ENCODE data around the gene DPYD.

The DPYD gene

DNA sequence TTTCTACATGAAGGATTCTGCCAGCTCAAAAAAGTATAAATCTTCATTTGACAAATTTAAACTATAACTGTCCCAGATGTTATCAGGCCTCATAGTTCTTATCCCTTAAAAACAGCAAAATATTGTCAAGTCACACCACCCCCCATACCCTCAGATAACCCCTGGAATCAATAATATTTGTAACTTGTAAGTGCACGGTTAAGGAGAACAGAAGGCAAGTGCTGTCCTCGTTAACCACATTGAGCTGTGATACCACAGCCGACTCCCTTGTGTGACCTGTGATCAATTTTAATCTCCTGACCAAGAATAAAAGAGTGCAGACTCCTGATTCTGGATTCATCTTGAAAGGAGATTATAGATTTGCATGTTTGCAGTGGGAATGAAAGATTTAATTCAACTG lies 310.7 kb downstream of the DPYD start:
- DNase-seq (ENCODE audit: low read depth) = no peak

DNA sequence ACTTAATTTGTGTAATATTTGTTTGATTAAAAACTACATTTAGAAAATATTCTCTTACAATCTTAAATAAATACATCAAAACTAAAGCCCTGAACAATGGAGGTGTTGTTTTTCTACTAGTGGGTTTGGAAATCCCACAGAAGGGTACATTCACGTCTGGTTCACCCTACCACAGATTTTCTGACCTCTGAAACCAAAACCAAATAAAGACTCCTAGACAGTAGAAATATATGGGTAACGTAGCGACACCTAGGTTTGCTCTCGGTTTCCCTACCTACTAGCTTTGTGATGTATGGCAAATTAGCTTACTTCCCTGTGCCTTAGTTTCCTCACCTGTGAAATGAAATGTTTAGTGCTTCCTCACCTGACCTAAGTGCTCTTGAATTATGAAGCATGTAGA lies 312.6 kb downstream of the DPYD start:
- DNase-seq (ENCODE audit: low read depth) = no peak

DNA sequence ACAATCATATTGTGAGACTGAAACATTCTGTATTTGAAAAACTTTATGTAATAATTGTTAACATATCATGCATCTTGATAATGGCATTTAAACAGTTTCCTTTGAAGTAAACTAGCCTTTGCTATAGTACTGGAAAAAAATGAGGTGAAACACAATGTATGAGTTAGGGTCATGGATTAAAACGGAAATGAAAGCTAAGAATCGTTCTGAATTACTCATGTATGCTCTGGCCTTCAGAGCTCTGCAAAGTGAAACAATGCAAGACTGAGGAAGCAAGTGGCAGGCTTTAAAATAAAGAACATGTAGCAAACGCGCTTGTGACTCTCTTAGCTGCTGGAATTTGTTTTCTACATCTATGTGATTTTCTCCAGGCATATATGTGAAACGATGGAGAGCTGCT lies 317.1 kb downstream of the DPYD start:
- no peak for DNase-seq (ENCODE audit: low read depth)

DNA sequence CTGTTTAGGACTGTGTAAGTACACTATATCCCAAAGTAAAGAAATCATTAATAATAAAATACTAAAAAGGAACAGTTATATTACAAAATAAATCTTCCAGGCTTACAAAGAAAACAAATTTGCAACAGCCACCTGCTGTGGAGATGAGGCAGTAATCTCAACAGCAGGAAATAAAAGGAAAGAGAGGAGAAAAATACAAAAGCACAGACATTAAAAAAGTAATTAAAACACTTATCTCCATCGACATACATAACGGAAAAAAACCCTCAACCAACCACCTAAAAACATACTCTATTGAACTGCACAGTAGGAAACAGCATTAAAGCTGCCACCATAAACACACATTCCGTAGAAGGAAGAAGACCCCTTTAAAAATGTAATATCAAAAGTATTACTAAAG lies 317.6 kb downstream of the DPYD start:
- DNase-seq (ENCODE audit: low read depth) = no peak

DNA sequence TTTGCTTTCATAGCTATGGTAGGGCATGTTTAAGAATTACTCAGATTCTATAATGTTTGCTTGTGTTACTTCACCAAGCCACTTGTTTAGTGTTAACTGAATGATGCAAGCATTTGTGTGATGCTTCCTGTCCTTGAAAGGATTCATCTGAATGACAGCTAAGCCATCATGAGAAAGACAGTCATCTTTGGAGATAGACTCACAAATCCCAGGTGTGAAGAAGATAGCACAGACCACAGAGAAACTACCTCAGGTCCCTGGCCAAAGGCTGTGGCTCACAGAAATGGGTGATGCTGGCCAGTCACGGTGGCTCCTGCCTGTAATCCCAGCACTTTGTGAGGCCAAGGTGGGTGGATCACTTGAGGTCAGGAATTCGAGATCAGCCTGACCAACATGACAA lies 321.4 kb downstream of the DPYD start:
- no peak for DNase-seq (ENCODE audit: low read depth)

DNA sequence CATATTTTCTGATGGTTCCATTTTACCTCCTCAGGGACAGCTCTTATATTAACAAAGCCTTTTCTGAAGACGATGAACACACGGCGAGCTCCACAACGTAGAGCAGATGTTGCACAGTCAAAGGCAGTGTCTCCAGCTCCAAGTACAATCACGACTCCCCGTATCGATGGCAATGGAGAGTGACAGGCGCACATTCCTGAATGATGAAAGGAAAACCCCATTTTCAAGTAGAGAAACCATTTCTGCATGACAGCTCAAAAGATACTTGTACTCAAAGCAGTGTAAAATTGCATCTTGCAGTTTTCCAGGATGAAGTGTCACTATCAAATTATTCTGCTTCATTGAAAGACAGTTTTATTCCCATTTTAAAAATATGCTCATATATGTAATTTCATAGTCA lies 327.6 kb downstream of the DPYD start:
- DNase-seq (ENCODE audit: low read depth) = no peak

DNA sequence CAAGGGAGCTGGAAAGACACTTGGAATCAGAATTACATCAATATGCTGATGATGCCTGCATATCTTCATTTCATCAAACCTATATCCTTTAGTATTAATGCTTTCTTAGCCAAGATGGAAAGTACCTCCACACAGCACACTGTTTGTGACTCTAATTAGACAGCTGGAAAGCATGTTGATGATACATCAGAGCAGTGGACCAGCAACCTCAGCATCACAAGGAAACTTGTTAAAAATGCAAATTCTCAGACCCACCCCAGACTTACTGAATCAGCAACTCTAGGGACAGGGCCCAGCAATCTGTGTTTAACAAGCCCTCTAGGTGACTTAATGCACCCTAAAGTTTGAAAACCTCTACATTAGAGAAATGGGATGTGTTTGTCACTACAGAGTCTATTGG lies 332.1 kb downstream of the DPYD start:
- no peak for DNase-seq (ENCODE audit: low read depth)

DNA sequence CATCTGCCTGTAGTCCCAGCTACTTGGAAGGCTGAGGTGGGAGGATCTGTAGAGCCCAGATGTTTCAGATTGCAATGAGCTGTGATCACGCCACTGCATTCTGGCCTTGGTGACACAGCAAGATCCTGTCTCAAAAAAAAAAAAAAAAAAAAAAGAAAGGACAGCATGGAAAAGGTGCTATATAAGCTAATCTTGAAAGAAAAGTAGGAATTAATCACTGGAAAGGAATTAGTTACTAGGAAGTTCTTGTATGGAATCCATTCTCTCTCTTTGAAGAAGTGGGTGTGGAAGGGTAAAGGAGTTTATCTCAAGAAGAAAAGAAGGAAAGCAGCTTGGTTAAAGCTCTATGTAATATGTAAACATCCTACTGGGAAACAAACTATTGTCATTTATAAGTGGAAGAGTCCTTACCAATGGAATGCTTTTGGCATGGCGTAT lies 339.2 kb downstream of the DPYD start:
- DNase-seq (ENCODE audit: low read depth) = no peak

DNA sequence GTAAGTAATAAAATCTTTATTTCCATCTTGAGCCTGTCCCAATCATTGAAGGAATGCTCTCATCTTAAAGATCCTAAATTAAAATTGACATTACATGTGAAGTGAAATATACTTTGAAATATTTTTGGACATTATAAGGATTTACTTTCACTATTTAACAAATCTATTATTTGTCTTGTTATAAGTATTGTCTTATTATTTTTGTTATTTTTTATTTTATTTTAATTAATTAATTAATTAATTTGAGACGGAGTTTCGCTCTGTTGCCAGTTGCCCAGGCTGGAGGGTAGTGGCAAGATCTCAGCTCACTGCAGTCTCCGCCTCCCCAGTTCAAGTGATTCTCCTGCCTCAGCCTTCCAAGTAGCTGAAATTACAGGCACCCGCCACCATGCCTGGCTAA lies 343.2 kb downstream of the DPYD start:
- DNase-seq (ENCODE audit: low read depth) = no peak

DNA sequence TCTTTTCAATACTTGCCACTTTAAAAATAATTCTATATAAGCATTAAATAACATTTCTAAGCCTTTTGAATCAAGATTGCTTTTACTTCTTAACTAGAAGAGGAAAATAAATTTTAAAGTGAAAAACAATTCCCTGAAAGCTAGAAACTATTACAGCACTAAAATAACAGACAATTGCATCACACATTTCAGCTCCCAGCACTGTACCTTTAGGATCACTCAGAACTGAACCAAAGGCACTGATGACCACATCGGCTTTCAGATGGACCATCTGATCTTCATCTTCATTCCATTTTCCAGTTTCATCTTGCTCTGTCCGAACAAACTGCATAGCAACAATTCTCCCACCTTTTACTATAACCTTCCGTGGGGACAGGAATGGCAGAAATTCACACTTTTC lies 347.3 kb downstream of the DPYD start:
- no peak for DNase-seq (ENCODE audit: low read depth)

DNA sequence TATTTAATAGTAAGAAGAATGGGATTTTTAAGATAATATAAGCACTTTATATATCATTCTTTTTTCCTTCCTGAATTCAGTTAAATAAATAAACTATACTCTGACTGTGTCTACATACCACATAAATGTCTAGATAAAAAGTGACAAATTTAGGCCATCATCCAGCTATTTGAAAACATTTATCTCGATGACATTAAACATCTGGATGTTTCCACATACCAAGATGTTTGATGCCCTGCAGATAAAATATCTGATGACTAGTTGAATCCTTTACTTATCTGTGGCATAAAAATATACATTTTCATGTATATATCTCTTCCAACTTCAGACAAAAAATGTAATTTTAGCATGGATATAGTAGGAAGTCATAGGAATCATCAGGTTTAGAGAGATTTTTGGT lies 348.3 kb downstream of the DPYD start:
- no peak for DNase-seq (ENCODE audit: low read depth)

DNA sequence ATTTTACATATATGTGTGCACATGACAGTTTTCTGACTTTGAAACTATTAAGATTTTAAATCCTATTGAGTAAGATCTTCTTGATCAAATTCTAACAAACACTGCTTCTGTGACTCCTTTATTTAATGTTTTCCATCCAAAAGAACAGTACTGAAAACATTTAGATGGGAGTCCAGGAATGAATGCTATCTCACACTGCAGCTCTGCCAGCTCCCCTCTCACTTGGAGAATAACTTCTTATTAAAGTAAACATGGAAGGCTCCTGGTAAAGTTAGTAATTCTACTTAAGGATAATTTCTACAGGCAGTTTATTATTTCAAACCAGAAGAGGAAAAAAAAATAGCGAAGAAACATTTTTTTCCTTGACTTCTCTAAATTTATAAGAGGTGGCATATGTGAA lies 349.1 kb downstream of the DPYD start:
- DNase-seq (ENCODE audit: low read depth) = no peak

DNA sequence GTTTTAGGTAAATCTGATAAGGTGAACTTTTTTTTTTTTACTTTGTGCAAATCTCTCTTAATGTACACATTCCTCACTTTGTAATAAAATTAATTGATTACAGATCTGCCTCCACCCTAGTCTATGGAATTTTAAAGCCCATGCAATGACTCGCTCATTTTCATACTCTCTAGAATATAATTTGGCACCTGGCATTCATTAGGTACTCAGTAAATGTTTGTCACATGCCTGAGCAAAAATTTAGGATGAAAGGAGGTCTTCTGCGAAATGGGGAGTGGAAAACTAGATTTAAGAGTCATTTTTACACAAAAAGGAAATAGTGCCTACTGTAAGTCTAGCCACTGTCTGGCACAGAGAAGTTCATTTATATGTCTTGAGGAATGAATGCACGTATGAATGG lies 350.1 kb downstream of the DPYD start:
- DNase-seq (ENCODE audit: low read depth) = no peak

DNA sequence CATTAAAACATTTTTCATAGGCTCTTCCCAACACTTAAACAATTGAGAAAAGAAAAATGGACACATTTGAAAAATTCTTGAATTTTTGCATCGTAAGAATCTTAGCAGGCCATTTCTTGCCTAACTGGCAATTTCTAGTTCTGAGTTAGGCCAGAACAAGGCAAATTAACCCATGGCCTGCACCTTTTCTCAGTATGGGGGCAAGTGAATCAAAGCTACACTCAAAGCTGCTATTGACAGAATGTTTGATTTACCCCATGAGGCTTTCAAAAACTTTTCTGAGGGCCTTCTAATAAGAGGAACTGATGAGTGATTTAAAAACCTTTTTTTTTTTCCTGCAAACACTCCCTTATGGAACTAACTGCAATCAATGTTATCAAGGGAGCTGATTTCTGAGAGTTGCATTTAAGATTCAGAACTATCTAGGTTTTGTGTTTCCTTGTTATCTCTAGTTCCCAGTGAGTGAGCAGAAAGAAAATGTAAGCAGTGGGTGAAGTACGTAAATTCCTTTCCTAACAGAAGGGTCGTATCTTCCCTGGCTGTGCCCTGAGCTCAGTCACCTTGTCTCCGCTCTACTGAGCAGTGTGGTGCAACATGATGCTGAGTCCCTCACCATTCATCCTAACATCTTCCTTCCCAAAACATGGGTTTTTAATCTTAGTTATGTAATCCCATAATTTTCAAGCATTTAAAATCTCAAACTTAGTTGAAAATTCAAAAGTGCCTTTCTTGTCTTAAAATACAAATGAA lies 353.7 kb downstream of the DPYD start:
- no peak for DNase-seq (ENCODE audit: low read depth)

DNA sequence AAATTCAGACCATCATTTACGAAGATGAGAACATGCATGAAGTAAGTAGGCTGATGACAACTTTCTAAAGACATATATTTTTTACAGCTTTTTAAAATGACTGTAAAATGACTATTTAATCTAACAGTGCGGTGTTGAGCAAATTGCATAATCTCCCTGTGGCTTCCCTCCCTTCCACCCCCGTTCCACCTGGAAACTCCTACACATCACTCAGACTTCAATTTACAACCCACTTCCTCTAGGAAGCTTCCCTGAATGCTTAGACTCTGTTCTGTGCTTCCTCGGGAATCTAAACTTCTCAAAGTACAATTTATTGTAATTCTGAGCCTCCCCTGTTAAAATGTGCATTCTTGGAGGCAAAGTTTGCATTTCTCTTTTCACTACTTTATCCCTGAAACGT lies 354.9 kb downstream of the DPYD start:
- DNase-seq (ENCODE audit: low read depth) = no peak

DNA sequence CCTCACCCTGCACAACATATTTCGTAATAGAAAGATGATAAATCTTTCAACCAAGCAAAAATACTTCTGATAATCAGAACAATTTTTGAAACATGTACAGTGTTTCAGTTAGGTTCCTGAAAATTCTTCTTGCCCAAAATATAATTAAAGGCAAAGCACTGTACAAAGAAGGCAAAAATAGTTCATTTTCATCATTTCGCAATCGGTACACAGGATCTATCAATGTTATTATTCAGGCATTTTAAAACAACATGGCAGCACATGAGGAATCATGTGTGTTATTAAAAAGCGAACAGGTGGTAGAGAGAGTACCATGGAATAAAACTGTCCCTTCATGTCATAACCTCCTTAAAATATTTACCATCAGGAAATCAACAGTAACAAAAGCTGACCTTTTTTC lies 356.9 kb downstream of the DPYD start:
- DNase-seq (ENCODE audit: low read depth) = no peak

DNA sequence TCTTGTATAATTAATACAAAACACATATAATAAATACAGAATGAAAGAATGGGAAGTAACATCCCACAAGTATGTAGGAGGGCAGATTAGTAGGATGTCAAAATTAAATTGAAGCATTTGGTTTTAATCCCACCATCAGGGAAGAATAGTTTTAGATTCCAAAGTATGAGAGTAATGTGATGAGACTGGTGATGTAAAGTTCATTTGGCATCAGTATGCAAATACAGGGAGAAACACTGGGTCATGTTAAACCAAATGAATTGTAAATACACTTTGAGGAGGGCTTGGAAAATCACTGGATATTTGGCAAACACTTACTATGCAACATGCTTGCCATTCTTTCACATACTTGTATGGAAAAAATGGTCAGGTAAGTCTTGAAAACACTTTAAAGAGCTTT lies 358.8 kb downstream of the DPYD start:
- DNase-seq (ENCODE audit: low read depth) = no peak

DNA sequence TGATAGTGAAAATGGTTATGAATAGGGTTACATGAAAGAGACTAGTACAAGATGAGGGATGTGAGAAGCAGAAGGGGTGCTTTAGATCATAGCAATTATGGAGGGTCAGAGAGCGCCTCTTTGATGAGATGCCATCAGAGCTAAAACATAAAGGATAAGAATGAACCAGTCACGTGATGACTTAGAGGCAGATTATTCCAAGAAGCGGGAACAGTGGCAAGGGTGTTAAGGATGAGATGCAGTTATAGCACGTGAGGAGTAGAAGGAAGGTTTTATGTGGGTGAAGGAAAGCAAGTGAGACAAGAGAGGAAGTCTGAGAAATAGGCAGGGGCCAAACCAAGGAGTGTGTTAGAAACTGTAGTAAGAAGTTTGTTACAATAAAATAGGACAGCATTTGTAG lies 360.1 kb downstream of the DPYD start:
- DNase-seq (ENCODE audit: low read depth) = no peak

DNA sequence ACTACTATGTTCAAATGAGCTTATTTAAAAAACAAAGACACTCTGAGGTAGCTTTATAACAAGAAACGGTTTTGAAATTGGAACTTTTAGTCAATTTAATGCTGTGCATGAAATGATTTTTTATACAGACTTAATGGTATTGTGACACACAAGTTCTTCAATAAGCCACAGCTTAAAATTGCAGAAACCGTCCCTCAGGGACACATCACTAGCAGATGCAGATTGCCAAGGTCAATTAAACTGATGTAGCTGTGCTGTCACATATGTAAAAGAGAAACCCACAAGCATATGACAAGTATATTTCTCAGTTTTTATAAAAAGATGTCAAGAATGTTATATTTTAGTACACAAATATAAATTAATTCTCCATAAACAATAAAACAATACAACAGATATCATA lies 366.9 kb downstream of the DPYD start:
- DNase-seq (ENCODE audit: low read depth) = no peak

DNA sequence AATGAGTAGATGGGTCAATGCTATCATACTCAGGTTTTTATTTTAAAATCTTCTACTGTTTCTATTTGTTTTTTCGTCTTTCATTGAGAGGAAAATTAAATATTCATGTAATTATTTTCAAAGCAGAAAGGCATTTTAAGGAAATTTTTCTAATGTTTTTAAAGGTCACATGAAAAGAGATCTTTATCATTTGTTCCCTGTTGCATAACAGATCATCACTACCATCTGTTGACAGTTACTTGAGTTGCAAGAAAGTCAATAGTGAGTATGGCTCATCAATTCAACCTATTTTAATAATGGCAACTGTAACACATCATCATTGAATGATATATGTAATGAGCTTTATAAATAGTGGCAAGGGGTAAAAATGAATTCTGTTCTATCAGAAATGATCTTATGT lies 369.7 kb downstream of the DPYD start:
- no peak for DNase-seq (ENCODE audit: low read depth)

DNA sequence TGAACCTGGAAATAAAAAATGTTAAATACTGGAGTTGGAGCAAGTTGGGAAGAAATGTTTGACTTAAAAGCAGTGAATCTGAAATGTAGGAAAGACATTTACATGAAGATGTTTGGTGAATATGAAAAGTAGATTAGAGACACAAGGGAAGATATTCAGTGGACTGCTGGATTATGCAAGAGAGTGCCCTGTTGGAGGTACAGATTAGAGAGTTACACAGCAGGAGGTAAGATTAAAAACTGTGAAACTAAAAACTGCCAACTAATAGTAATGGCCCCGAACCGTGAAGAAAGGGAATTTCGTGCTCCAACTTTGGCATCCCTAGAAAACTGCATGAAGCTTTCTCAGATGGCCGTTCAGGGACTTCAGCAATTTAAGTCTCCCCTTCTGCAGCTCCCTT lies 375.4 kb downstream of the DPYD start:
- DNase-seq (ENCODE audit: low read depth) = no peak

DNA sequence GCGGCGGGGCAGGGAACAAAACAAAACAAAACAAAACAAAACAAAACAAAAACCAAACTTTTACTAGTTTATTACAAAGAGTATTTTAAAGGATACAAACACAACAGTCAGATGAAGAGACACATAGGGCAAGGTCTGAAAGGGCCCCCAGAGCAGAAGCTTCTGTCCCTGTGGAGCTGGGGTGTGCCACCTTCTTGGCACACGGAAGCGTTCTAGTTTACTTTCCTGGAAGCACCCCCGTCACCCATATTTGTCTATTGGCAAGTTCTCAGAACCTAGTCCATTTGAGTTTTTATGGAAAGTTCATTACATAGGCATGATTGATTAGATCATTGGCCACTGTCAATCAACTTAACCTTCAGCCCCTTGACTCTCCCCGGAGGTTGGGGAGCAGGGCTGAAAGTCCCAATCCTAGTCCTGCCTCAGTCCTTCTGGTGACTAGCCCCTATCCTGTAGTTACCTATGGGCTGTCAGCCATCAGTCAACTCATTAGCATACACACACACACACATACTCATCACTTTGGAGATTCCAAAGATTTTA lies 380.4 kb downstream of the DPYD start:
- no peak for DNase-seq (ENCODE audit: low read depth)

DNA sequence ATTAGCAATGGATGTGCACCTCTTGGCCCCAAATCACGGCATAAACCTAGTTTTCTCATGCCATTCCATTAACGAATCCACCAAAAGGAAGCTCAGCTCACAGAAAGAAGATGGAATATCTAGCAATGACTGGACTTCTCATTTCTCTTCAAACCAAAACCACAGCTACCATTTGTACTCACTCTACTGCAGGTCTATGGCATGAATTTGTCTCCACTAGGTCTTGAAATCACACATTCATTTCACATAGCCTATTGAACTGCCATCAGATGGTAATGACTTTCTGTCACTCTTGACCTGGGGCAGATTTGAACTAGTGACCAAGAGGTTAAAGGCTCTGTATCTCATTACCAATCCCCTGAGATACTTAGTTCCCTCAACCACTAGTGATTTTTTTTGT lies 382.7 kb downstream of the DPYD start:
- no peak for DNase-seq (ENCODE audit: low read depth)

DNA sequence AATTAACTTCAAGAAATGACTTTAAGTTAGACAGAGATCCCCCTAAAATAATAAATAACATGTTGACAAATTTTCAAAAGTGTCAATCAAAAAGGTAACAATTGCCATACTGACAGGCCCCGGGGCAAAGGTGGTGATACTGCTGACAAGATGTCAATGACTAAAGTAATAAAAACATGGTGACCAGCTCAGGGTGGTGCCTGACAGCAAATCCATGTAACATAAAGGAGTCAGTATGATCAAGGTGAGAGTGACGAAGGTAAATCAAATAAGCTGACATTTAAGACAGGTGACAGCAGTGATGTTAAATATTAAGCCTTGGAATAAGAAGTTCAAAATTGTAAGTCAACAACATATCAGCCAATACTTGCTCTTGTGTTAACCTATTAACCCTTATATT lies 387.5 kb downstream of the DPYD start:
- DNase-seq (ENCODE audit: low read depth) = no peak
